ENCODE data around the gene HSF2BP. TPM values are rescaled to one million over a fixed set of nuclear protein-coding genes. Genes with fewer than 3 reads are reported as not detected.

Gene HSF2BP
- total RNA-seq, 1 experiment from 2014 or later, result 10.9 TPM

GRCh38 chr21:43687566-43688399 lies 28.5 kb upstream of the HSF2BP start:
- Histone ChIP-seq H3K4me1 (no peaks in the 10 kb centered on the region), H3K27me3 (replicated peaks; ENCODE audit: control insufficient read depth, insufficient read depth, low read length) (no peaks in the 10 kb centered on the region), H3K9me3 (no peaks in the 10 kb centered on the region), H3K36me3 (ENCODE audit: control insufficient read depth, insufficient read depth, low read length) (peaks cover 2% of the 10 kb centered on the region), H3K4me3 (ENCODE audit: low read depth, low read length) (no peak overlapping the region)
- Mint-ChIP-seq H3K27me3 (ENCODE audit: insufficient read depth, unreplicated experiment) (no peaks in the 10 kb centered on the region), H3K9me3 (ENCODE audit: unreplicated experiment) (no peaks in the 10 kb centered on the region), H3K4me3 (ENCODE audit: unreplicated experiment) (no peak overlapping the region), H3K27ac (ENCODE audit: unreplicated experiment) (no peak overlapping the region), H3K36me3 (ENCODE audit: insufficient read depth, unreplicated experiment) (peaks cover 88% of the 10 kb centered on the region), H3K4me1 (ENCODE audit: low read depth, unreplicated experiment) (no peaks in the 10 kb centered on the region)
- DNase-seq, result no peak
- TSS peak; percentile 84 for BruUV-seq (replicated peaks)
- intact Hi-C loops (cut with micrococcal nuclease; ENCODE audit: unreplicated experiment), result no loop called here
- no peak for TF ChIP-seq CTCF (IDR thresholded peaks at IDR 0.05; ENCODE audit: insufficient read depth in 1 of 2, low read depth in 1 of 2, low read length in 1 of 2, severe bottlenecking in 1 of 2, unreplicated experiment in 1 of 2)
- CTCF ChIA-PET, result no interaction called here
- POLR2A ChIA-PET, result no interaction called here

GRCh38 chr21:43686811-43687565 lies 27.7 kb upstream of the HSF2BP start:
- peak overlapping the region; percentile 65 for H3K27ac Mint-ChIP-seq (ENCODE audit: unreplicated experiment)
- Histone ChIP-seq H3K9me3 (no peaks in the 10 kb centered on the region), H3K4me3 (ENCODE audit: low read depth, low read length) (no peak overlapping the region), H3K4me1 (no peaks in the 10 kb centered on the region), H3K27me3 (replicated peaks; ENCODE audit: control insufficient read depth, insufficient read depth, low read length) (no peaks in the 10 kb centered on the region), H3K36me3 (ENCODE audit: control insufficient read depth, insufficient read depth, low read length) (peaks cover 2% of the 10 kb centered on the region)
- peaks cover 89% of the 10 kb centered on the region for H3K36me3 Mint-ChIP-seq (ENCODE audit: insufficient read depth, unreplicated experiment)
- intact Hi-C loops (cut with micrococcal nuclease; ENCODE audit: unreplicated experiment), result no loop called here
- H3K9me3 Mint-ChIP-seq (ENCODE audit: unreplicated experiment), result no peaks in the 10 kb centered on the region
- no peak overlapping the region for H3K4me3 Mint-ChIP-seq (ENCODE audit: unreplicated experiment)
- no peak for DNase-seq
- ChIA-PET POLR2A (no interaction called here), CTCF (no interaction called here)
- no peak for TF ChIP-seq CTCF (IDR thresholded peaks at IDR 0.05; ENCODE audit: insufficient read depth in 1 of 2, low read depth in 1 of 2, low read length in 1 of 2, severe bottlenecking in 1 of 2, unreplicated experiment in 1 of 2)
- H3K27me3 Mint-ChIP-seq (ENCODE audit: insufficient read depth, unreplicated experiment), result no peaks in the 10 kb centered on the region
- H3K4me1 Mint-ChIP-seq (ENCODE audit: low read depth, unreplicated experiment), result no peaks in the 10 kb centered on the region
- no TSS peak for BruUV-seq (replicated peaks)

- H3K4me1 Mint-ChIP-seq (ENCODE audit: low read depth, unreplicated experiment), result peaks cover 7% of the 10 kb centered on the region
These were observed 25.1 kb upstream of the HSF2BP start for GRCh38 chr21:43684424-43684823.

More at GRCh38 chr21:43684424-43684823, 25.1 kb upstream of the HSF2BP start:
- Mint-ChIP-seq H3K4me3 (ENCODE audit: unreplicated experiment) (no peak overlapping the region), H3K27me3 (ENCODE audit: insufficient read depth, unreplicated experiment) (no peaks in the 10 kb centered on the region), H3K9me3 (ENCODE audit: unreplicated experiment) (no peaks in the 10 kb centered on the region), H3K27ac (ENCODE audit: unreplicated experiment) (no peak overlapping the region), H3K36me3 (ENCODE audit: insufficient read depth, unreplicated experiment) (peaks cover 91% of the 10 kb centered on the region)
- intact Hi-C loops (cut with micrococcal nuclease; ENCODE audit: unreplicated experiment), result no loop called here
- Histone ChIP-seq H3K4me3 (ENCODE audit: low read depth, low read length) (no peak overlapping the region), H3K9me3 (no peaks in the 10 kb centered on the region), H3K27me3 (replicated peaks; ENCODE audit: control insufficient read depth, insufficient read depth, low read length) (no peaks in the 10 kb centered on the region), H3K4me1 (no peaks in the 10 kb centered on the region), H3K36me3 (ENCODE audit: control insufficient read depth, insufficient read depth, low read length) (peaks cover 2% of the 10 kb centered on the region)
- BruUV-seq (replicated peaks), result no TSS peak
- ChIA-PET CTCF (no interaction called here), POLR2A (no interaction called here)
- DNase-seq, result no peak
- no peak for TF ChIP-seq CTCF (IDR thresholded peaks at IDR 0.05; ENCODE audit: insufficient read depth in 1 of 2, low read depth in 1 of 2, low read length in 1 of 2, severe bottlenecking in 1 of 2, unreplicated experiment in 1 of 2)

Measured in Caco-2 (cell line).